HG03442 (cell line): ENCODE measurements around the gene RASL11A.
"Not testable (repeated sequence)": the region's sequence is repeated elsewhere in the genome, so short reads cannot be mapped to it uniquely, and the experiment has no call there.

Experiments used
- ATAC-seq: cut with Tn5 transposase; IDR thresholded peaks from one replicate; pipeline ENCODE4 v1.9.1; 2021; ENCODE audit warnings: mild to moderate bottlenecking, moderate library complexity; ENCODE audit not compliant: unreplicated experiment

The RASL11A gene

DNA sequence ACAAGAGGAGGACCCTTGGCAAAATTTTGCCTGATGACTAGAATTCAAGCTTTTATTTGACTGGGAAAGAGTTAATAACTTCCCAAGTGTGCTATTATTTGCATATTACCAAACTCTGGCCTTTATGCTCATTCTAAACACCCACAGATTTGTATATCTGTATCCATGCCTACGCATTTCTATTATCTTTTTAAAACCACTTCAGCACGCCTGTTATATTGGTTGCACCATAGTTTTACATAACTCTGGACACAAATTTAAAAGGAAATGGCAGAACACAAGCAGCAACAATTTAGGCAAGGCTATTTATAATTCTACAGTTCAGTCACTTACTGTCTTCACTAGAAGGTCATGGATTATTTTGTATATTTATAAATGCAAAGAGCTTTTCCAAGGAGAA is 3.7 kb upstream of the RASL11A start:
- no peak for ATAC-seq

DNA sequence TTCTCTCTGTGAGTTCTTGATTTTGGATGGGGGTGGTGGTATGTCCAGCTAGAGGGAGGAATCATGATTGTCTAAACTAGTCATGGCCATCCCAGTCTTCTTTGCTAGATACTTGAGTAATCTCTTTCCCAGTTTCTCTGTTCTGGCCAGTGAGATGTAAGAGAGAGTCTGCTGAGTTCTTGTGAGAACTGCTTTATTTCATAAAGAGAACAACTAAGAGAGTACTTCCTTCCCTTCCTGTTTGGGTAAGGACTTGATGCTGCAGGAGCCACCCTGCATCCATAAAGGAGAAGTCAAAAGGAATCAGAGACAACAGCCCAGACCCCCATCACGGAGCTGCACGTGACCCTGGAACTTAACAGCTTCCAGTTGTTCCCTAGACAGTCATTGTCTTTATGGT is 3.0 kb upstream of the RASL11A start:
- ATAC-seq: no peak

DNA sequence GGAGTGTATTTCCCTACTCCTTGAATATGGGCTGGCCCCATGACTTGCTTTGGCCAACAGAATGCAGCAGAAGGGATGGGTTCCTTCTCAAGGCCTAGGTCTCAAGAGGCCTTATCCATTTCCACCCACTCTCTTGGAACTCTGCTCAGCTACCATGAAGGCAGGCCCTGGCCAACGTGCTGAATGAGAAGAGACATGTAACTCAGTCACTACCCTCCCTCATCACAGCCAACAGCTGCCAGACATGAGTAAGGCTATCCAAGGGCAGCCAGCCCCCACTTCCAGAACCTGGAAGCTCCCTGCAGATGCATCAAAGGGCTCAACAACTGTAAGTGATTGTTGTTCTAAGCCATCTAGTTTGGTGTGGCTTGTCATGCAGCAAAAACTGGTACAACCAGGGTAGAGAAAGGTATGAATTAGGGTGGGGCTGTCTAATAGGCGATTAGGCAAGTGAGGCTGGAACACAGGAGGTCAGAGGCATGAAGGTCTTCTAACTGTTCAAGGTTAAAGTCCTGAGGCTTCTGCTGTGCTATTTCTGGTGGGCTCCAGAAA is 1.4 kb upstream of the RASL11A start:
- ATAC-seq: no peak

- ATAC-seq: no peak
These were observed 1.0 kb downstream of the RASL11A start for GRCh38 chr13:27271570-27272096.

- ATAC-seq: no peak
These were observed 3.2 kb downstream of the RASL11A start for GRCh38 chr13:27273658-27274425.

- no peak for ATAC-seq
These were observed 4.0 kb downstream of the RASL11A start for GRCh38 chr13:27274631-27275030.

DNA sequence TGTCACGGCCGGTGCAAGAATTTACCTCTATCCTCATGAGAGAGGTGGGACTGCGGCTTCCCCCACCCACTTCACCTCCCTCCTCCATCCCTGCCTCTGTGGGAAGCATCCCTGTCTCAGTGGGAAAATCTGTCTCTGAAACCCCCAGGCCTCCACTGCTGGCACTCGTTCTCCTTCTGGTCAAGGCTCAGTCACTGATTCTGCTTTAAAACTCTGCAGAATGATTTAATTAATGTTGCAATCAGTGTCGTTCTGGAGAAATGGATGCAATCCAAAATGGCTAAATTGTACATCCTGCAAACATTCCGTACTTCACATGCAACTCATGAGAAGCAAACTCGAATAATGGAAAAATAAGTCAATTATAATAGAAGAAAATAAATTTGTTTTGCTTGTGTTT is 5.6 kb downstream of the RASL11A start:
- no peak for ATAC-seq

DNA sequence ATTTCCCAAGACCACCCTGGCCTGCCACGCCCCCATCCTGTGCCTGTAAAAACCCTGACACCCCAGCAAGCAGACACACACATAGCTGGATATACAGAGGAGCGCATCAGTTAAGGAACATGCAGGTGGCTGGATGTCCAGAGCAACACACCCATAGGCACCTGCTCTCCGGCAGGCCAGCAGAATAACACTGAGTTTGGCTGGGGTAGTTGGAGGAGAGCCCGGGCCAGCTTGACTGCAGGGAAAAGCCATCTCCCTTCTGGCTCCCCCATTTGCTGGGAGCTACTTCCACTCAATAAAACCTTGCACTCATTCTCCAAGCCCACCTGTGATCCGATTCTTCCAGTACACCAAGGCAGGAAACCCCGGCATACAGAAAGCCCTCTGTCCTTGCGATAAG is 8.9 kb downstream of the RASL11A start:
- ATAC-seq: no peak

- no peak for ATAC-seq
These were observed 9.5 kb downstream of the RASL11A start for GRCh38 chr13:27280009-27280656.

- ATAC-seq: no peak
These were observed 10.2 kb downstream of the RASL11A start for GRCh38 chr13:27280841-27281240.

DNA sequence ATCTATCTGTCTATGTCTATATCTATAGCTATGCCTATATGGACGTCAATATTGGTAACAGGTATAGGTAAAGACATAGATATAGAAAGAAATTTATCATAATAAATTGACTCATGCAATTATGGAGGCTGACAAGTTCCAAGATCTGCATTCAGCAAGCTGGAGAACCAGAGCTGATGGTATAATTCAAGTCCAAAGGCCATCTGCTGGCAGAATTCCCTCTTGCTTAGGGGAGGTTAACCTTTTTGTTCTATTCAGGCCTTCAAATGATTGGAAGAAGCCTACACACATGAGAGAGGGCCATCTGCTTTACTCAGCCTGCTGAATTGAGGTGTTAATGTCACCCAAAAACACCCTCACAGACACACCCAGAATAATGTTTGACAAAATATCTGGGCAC is 10.8 kb downstream of the RASL11A start:
- ATAC-seq: no peak

DNA sequence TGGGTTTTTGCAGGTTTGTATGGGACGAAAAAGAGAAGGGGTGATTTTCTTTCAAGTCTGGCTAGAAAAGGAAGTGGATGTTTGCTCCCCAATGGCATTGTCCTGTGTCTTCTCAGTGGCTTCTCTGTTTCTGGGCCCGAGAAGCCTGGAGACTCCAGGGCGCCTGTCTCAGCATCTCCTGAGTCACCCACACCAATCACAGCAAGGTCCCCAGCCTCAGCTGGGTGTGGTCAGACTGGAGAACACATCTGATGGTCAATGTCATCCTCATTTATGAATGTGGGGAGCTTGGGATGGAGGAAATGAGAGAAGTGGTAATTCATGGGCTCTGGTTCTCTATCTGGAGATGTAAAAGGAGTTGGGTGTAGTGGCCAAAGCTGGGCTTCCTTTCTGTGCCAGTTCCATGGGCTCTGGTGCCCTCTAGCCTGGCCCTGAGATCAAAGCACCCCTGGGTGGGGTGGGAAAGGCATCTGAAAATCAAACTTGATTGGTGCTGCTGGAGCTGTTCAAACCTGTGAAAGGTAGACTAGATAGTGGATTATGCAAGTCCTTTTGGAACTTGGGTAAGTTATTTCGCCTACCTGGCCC is 13.4 kb downstream of the RASL11A start:
- ATAC-seq: no peak

- no peak for ATAC-seq
These were observed 17.8 kb downstream of the RASL11A start for GRCh38 chr13:27288392-27288791.

- no peak for ATAC-seq
These were observed 18.5 kb downstream of the RASL11A start for GRCh38 chr13:27289011-27289665.

DNA sequence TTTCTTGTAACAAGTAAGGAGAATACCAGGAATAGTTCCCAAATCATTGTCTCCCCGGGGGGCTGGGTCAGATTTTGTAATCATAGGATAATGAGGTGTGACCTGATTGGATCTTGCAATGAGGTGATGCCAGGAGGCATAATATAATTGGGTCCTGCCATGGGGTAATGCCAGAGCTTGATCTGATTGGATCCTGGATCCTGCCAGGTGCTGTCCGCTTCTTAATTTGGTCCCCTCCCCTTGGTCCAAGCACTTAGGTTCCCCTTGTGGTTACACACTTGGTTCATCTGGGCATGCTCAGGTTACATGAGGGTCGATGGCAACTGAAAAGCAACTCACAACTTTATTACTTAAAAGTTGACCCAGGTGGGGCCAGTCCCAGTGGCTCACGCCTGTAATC is 20.1 kb downstream of the RASL11A start:
- no peak for ATAC-seq

GRCh38 chr13:27291967-27292366 is 21.3 kb downstream of the RASL11A start:
- not testable (repeated sequence) for ATAC-seq

GRCh38 chr13:27293076-27293691 is 22.6 kb downstream of the RASL11A start:
- no peak for ATAC-seq

DNA sequence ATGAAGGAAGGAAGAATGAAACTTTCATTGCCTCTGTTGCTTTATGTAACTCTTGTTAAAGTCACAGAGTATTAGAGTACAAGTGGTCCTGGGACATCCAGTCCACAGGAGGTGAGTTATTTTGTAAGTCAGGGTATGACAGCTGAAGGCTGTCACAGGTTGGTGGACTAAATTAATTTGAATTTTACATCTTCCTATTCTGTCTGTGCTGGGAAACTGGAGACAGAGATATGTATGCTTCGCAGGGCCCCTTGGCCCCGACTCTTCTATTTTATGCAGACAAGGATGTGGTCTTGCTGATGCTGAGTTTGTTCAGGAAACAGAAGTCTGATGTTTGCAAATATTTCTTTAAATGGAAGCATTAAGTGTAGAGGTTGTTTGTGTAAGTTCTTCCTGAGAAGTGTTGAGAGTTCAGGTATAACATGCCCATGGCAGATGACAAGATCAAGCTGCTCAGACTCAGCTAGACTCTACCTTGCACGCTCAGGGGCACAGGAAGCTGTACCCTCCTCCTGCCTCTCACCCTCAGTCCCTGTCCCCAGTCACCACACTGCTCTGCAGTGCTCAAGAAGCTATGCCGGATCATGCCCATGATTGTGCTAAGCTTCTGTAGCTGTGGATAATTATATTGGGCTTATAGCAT is 23.4 kb downstream of the RASL11A start:
- no peak for ATAC-seq

DNA sequence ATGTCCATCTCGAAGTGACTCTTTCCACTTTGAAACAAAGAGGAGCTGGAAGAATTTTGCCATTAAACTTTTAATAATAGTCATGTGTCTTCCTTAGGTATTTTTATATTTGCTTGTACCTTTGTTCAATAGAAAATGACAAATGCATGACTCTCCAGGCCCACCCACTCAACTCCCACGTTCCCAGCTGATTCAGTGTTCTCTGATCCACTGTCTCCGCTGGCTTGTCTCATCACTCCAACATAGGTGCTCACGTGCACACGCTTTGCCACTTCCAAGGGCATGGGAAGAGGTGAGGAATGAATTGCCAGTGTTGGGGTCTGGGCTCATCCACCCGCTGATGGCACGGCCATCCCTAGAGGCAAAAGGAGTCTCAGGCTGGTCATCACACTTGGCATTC is 24.5 kb downstream of the RASL11A start:
- no peak for ATAC-seq

DNA sequence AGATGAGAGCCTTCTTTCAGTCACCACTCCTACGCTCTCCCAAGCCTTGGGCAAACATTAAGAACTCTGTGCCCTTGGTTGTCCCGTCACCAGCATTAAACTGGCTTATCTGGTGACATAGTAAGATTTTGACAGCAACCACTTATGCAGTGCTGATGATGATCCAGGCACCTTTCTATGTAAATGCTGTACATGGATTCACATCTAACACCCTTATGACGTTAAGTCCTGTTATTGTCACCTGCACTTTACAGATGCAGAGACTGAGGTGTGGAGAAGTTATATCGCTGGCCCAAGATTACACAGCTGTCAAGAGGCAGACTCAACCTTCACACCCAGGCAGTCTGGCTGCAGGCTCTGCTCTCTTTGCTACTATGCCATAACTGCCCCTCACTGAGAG is 25.0 kb downstream of the RASL11A start:
- ATAC-seq: no peak
